ENCODE results near the gene DNAJB1.

DNAJB1 gene

DNA sequence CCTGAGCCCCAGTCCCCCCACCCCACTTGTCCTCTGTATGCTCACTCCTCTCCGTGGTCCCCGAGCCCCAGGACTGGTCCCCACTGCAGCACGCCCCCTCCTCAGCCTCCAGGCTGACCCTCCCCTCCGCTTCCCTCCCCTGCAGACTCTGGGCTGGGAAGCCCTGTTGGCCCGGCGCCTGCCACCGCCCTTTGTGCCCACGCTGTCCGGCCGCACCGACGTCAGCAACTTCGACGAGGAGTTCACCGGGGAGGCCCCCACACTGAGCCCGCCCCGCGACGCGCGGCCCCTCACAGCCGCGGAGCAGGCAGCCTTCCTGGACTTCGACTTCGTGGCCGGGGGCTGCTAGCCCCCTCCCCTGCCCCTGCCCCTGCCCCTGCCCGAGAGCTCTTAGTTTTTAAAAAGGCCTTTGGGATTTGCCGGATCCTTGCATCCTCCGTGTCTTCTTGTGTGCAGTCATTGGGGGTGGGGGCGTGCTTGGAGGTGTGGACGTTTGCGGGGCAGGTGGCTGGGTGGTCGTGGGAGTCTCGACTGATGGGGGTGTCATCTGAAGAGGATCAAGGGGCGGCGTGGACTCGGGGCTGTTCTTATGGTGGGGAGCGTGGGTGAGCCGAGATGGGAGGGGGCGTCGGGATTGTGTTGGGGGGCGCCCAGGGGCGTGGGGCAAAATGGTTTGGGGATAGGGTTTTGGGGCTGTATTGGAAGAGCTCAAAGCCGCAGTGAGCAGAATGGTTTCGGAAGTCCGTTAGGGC is 46.6 kb downstream of the DNAJB1 start:
- DNase-seq, result no peak

DNA sequence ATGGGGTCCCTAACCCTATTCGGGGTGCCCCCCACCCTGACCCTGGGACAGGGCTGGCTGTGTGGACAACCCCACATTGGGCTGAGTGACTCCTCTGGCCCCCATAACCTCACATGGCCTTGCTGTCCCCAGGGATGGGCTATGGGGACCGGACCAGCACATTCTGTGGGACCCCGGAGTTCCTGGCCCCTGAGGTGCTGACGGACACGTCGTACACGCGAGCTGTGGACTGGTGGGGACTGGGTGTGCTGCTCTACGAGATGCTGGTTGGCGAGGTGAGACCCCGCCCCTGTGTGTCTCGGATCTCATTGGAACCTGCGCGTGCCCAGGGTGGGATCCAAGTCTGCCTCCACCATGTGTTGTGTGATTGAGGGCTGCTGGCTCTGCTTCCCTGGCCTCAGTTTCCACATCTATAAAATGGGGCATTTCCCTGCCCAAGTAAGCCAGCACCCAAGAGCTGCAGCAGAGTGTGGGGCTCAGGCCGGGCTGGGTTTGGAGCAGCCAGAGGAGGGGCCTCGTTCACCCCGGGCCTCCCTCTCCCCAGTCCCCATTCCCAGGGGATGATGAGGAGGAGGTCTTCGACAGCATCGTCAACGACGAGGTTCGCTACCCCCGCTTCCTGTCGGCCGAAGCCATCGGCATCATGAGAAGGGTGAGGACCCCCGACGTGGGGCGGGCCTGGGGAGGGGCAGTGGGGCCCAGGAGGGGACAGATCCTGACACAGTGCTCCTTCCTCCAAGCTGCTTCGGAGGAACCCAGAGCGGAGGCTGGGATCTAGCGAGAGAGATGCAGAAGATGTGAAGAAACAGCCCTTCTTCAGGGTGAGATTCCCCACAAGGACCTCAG is 47.9 kb downstream of the DNAJB1 start:
- no peak for DNase-seq

- DNase-seq, result no peak
Observed at GRCh38 chr19:14467816-14468215, 50.4 kb downstream of the DNAJB1 start.

GRCh38 chr19:14467391-14467790 is 50.8 kb downstream of the DNAJB1 start:
- DNase-seq, result no peak
